HFF-Myc (cell line): ENCODE results near the gene SAMD4B.

Experiments
- DNase-seq: peaks from one replicate; pipeline ENCODE4 v3.0.0-alpha.2; 2011; ENCODE audit warnings: low read depth; ENCODE audit errors: extremely low read depth
- H3K4me3 ChIP-seq: replicated peaks from 2 replicates; pipeline ENCODE4 v1.5.1; 2011; ENCODE audit warnings: low read depth, mild to moderate bottlenecking, control low read depth, low read length
- CTCF ChIP-seq: IDR thresholded peaks from 2 replicates; pipeline ENCODE4 v1.5.1; 2012; ENCODE audit warnings: mild to moderate bottlenecking, low read depth, low read length, control low read depth; ENCODE audit errors: missing control alignments

SAMD4B gene

GRCh38 chr19:39299832-39300231 is 42.4 kb upstream of the SAMD4B start:
- DNase-seq = no peak
- no peak for TF ChIP-seq CTCF
- no peak overlapping the region for H3K4me3 ChIP-seq

GRCh38 chr19:39301021-39301420 is 41.2 kb upstream of the SAMD4B start:
- DNase-seq = no peak
- no peak for TF ChIP-seq CTCF
- no peak overlapping the region for H3K4me3 ChIP-seq

GRCh38 chr19:39301562-39301961 is 40.7 kb upstream of the SAMD4B start:
- DNase-seq = no peak
- no peak overlapping the region for H3K4me3 ChIP-seq
- TF ChIP-seq CTCF = no peak

- no peak overlapping the region for H3K4me3 ChIP-seq
- no peak for DNase-seq
- no peak for TF ChIP-seq CTCF
These were observed 38.6 kb upstream of the SAMD4B start for GRCh38 chr19:39303373-39304184.

GRCh38 chr19:39304185-39304513 is 38.1 kb upstream of the SAMD4B start:
- no peak for DNase-seq
- TF ChIP-seq CTCF = no peak
- no peak overlapping the region for H3K4me3 ChIP-seq

GRCh38 chr19:39304701-39305571 is 37.3 kb upstream of the SAMD4B start:
- DNase-seq = no peak
- no peak overlapping the region for H3K4me3 ChIP-seq
- no peak for TF ChIP-seq CTCF
